Retinal pigment epithelial cell (primary cell): ENCODE results near the gene KNDC1.
A peak's percentile ranks its signal among the peaks of the same experiment; 100 is the strongest.

Source experiments
- DNase-seq: peaks from one replicate; pipeline ENCODE4 v3.0.0-alpha.2; 2010; ENCODE audit warnings: low read depth
- H3K4me3 ChIP-seq: 2 replicates; pipeline ENCODE4 v1.5.1; 2011; ENCODE audit warnings: mild to moderate bottlenecking, low read length, control low read depth, moderate library complexity
- TF ChIP-seq, protein P1 (sequence below): conservative IDR thresholded peaks from 2 replicates; pipeline ENCODE4 v1.5.1; 2011; ENCODE audit warnings: low read depth, low read length, control low read depth, inconsistent platforms

Gene KNDC1

DNA sequence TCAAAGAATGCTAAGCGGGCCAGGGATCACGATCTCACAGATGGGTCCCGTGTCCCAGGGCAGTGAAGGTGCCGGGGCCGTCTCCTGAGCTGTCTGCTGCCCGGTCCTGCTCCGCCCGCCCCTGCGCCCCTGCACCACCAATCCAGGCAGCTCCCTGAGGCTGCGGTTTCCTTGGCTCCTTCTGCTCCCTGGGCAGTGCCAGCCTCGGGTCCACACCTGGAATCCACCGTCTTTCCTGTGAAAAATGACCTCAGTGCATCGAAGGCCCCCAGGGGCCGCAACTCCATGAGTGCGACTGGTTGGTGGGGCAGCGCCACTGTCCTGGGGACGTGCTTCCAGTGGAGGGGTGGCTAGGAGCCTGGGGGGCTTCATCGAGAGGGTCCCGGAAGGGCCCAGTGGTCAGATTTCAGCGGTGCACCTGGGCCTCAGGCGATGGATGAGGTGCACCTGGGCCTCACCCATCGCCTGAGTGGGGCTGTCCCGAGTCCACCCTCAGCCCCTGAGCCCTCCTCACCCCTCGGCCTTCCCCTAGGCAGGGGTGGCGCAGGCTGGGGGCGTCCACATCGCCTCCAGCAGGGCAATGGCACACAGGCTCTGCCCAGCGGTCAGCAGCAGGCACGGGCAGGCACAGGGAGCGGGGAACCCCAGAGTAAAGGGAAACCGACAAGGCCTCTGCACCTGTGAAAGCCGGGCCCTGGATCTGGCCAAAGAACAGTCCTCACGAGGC lies 45.1 kb upstream of the KNDC1 start:
- no peak for DNase-seq
- TF ChIP-seq, protein P1, sequence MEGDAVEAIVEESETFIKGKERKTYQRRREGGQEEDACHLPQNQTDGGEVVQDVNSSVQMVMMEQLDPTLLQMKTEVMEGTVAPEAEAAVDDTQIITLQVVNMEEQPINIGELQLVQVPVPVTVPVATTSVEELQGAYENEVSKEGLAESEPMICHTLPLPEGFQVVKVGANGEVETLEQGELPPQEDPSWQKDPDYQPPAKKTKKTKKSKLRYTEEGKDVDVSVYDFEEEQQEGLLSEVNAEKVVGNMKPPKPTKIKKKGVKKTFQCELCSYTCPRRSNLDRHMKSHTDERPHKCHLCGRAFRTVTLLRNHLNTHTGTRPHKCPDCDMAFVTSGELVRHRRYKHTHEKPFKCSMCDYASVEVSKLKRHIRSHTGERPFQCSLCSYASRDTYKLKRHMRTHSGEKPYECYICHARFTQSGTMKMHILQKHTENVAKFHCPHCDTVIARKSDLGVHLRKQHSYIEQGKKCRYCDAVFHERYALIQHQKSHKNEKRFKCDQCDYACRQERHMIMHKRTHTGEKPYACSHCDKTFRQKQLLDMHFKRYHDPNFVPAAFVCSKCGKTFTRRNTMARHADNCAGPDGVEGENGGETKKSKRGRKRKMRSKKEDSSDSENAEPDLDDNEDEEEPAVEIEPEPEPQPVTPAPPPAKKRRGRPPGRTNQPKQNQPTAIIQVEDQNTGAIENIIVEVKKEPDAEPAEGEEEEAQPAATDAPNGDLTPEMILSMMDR, result no peak

DNA sequence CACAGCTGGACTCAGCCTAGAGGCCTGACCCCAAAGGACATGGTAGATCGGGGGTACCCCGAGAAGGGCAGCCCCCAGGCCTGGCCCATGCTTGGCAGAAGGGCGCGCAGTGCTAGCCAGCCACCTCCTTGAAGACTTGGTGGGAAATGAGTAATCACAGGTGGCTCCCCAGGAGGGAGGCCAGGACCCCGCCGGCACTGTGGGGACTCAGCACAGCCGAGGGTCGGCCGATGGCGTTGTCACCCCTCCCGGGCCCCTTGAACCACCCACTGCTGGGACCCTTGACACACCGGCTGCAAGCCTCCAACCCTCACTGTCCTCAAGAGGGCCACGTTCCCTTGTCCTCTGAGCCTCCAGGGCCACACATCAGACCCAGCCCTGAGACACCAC lies 44.6 kb upstream of the KNDC1 start:
- TF ChIP-seq, protein P1, result no peak
- no peak for DNase-seq
- H3K4me3 ChIP-seq, result no peak overlapping the region

More for the DNA sequence above, 45.1 kb upstream of the KNDC1 start:
- no peak overlapping the region for H3K4me3 ChIP-seq

DNA sequence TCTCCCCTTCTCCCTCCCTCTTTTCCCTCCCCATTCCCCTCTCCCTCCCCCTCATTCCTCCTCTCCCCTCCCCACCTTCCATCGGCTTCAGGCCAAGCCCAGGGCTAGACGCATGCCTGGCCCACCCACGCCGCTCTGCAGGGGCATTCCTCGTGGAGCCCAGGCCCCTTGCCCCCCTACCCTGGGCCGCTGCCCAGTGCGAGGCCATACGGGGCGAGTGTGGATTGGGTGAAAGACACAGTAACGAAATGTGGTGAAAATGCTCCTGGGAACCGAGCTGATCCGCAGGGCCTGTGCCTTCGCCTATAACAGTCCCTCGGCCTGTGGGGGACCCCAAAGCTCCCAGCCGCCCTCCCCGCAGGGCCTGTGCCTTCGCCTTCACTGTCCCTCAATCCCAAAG lies 44.0 kb upstream of the KNDC1 start:
- no peak overlapping the region for H3K4me3 ChIP-seq
- TF ChIP-seq, protein P1, result no peak
- DNase-seq, result no peak

DNA sequence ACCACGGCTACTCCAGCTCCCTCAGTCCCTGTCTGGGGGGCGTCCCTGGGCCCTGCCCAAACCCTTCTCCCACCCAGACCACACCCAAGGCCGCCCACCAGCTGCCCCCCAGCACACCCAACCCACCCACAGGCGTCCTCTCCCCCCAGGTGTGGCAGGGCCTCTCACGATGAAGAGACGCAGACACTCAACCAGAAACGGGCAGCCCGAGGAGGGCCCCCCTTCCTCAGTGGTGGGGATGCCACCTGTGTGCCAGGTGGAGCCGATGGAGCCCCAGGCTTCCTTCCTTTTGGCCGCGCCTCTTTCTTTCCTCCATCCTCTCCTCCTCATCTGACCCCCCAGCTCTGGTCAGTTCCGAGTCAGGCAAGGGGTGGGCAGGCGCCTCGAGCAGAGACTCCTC lies 43.6 kb upstream of the KNDC1 start:
- DNase-seq, result no peak
- no peak overlapping the region for H3K4me3 ChIP-seq
- TF ChIP-seq, protein P1, result no peak

DNA sequence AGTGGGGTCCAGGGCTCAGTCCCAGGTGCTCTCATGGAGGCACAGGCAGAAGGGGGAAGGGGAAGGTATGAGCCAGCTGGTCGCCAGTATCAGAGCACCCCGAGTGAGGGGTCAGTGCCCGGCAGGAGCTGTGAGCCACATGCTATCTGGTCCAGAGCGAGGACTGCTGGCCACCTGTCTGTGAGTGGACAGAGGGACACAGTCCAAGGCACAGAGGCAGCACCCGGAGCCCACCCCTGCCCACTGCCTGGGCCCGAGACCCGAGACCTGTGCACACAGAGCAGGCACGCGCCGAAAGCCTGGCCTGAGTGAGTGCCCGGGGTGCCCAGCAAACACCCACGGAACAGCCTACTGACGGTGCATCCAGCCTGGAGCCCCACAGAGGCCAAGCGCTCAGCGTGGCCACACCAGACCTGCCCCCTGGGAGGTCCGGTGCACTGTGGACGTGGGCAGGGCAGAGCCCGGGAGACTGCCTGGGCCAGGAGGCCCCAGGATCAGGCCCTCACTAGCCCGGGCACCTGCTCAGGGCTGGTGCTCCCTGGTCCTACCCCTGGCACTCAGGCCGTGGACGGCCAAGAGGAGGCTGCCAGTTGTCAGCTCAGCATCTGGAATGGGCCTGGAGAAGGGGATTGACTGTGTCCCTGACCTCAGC lies 42.9 kb upstream of the KNDC1 start:
- TF ChIP-seq, protein P1, result no peak

DNA sequence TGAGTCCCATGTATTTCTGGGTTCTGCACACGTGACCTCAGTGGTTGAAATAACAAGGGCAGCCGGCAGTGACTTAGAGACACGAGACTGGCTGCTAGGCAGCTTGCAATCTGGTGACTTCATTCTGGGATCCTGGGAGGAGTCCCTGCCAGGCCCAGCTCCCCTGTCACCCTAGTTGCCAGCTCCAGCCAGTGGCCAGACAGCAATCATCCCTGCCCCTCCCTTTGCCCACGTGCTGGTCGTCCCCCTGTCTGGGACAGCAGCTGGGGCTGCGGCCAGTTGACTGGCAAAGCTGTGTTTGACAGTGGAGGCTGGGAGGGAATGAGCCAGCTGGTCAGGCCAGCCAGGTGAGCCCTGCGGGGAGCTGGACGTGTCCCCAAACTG lies 42.3 kb upstream of the KNDC1 start:
- DNase-seq, result peak; percentile 8
- TF ChIP-seq, protein P1, result no peak

More for the DNA sequence above, 42.9 kb upstream of the KNDC1 start:
- no peak for DNase-seq
- H3K4me3 ChIP-seq, result no peak overlapping the region

DNA sequence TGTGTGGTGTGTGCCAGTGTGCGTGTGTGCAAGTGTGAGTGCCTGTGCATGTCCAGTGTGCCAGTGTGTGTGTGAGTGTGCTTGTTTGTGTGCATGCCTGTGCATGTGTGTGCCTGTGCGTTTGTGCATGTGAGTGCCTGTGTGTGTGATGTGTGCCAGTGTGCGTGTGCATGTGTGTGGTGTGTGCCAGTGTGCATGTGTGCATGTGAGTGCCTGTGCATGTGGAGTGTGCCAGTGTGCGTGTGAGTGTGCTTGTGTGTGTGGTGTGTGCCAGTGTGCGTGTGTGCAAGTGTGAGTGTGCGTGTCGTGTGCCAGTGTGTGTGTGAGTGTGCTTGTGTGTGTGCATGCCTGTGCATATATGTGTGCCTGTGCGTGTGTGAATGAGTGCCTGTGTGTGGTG lies 38.5 kb upstream of the KNDC1 start:
- no peak overlapping the region for H3K4me3 ChIP-seq
- TF ChIP-seq, protein P1, result no peak
- no peak for DNase-seq

More for the DNA sequence above, 42.3 kb upstream of the KNDC1 start:
- H3K4me3 ChIP-seq, result no peak overlapping the region
